GM23338 (cell line): ENCODE data around the gene EXOC4.

Experiments used
- CTCF ChIP-seq, 2 experiments: fragments of 200-600 bp in 1 of 2; sonication (generic) in 1 of 2; conservative IDR thresholded peaks; 2 replicates each; pipeline versions ENCODE4 v1.5.1 to v1.6.1; 2016 to 2017; ENCODE audit warnings: antibody characterized with exemption in 2 of 2, low read depth in 2 of 2, mild to moderate bottlenecking in 2 of 2, moderate library complexity in 1 of 2
- EZH2 ChIP-seq: fragments of 200-600 bp; sonication (generic); IDR thresholded peaks from one replicate; pipeline ENCODE4 v1.8.0; 2017; ENCODE audit warnings: antibody characterized with exemption, mild to moderate bottlenecking, low read depth; ENCODE audit not compliant: unreplicated experiment
- POLR2AphosphoS5 ChIP-seq: IDR thresholded peaks from 2 replicates; pipeline ENCODE4 v1.6.1; 2016; ENCODE audit warnings: antibody characterized with exemption, low read depth
- REST ChIP-seq: IDR thresholded peaks from one replicate; pipeline ENCODE4 v1.6.1; 2018; ENCODE audit warnings: antibody characterized with exemption; ENCODE audit not compliant: unreplicated experiment

- TF ChIP-seq REST (no peak), POLR2AphosphoS5 (no peak), CTCF (conservative IDR thresholded peaks at IDR 0.05; ENCODE audit: low read depth in 2 of 2) (no peak), EZH2 (no peak)
Measured at GRCh38 chr7:134014935-134015334, 762.1 kb downstream of the EXOC4 start.
